Measurements from ENCODE around the gene TSPAN18. TPM values are rescaled to one million over a fixed set of nuclear protein-coding genes. Genes with fewer than 3 reads are reported as not detected.

TSPAN18 gene
- total and polyA plus RNA-seq, 8 donors = 27.2 to 85.8 (median 63.7) TPM

DNA sequence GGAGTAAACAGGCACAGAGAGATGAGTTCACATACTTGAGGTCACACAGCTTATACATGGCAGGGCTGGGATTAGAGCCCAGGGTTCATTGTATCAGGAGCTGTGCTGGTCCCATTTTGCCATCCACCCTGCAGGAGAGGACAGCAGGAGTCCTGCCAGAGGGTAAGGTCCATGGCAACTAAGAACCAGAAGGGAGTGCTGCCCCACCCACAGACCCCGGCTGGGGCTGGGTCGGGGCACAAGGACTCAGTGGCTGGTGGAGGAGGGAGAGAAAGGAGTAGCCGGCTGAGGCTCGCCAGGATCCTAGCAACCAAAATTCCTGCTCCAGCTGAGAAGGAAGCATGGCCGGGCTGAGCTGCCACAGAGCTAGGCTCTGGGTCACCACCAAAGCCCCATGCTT is 249.8 kb downstream of the TSPAN18 start:
- H3K36me3 ChIP-seq = no peaks in the 10 kb centered on the region
- H3K4me1 ChIP-seq = peaks cover 32 to 41% of the 10 kb centered on the region in 2 donors
- no peaks in the 10 kb centered on the region for H3K27me3 ChIP-seq
- ATAC-seq (no peak), DNase-seq (no peak)
- intact Hi-C loops (cut with DNase I) = no loop called here
- TF ChIP-seq, protein P1, sequence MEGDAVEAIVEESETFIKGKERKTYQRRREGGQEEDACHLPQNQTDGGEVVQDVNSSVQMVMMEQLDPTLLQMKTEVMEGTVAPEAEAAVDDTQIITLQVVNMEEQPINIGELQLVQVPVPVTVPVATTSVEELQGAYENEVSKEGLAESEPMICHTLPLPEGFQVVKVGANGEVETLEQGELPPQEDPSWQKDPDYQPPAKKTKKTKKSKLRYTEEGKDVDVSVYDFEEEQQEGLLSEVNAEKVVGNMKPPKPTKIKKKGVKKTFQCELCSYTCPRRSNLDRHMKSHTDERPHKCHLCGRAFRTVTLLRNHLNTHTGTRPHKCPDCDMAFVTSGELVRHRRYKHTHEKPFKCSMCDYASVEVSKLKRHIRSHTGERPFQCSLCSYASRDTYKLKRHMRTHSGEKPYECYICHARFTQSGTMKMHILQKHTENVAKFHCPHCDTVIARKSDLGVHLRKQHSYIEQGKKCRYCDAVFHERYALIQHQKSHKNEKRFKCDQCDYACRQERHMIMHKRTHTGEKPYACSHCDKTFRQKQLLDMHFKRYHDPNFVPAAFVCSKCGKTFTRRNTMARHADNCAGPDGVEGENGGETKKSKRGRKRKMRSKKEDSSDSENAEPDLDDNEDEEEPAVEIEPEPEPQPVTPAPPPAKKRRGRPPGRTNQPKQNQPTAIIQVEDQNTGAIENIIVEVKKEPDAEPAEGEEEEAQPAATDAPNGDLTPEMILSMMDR (IDR thresholded peaks at IDR 0.05) = no peak
- no peak overlapping the region for H3K4me3 ChIP-seq
- H3K9me3 ChIP-seq = no peaks in the 10 kb centered on the region
- no peak overlapping the region for H3K27ac ChIP-seq

DNA sequence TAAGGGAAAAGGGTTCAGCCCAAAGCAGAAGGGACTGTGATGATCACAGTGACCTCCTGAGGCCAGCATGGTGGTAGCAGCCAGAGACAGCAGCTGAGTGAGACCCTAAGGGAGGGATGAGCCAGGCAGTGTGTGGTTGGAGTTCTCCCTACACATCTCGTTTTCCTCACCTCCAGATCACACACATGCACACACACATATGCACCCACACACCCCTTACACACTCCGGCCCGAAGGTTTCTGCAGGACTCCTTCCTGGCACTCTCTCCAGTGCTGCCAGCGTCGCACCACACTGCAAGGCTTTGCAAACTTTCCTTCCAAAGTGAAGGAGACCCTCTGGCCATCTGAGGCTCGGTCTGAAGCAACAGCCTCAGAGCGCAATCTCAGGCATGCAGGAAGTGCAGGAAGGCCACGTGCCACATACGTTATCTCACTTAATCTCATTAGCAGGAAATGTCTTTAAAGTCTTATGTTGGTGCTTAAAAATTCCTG is 250.8 kb downstream of the TSPAN18 start:
- Histone ChIP-seq H3K9me3 (no peaks in the 10 kb centered on the region), H3K36me3 (no peaks in the 10 kb centered on the region), H3K4me3 (no peak overlapping the region), H3K27me3 (no peaks in the 10 kb centered on the region), H3K27ac (peak overlapping the region in 1 of 2 donors; percentile 60), H3K4me1 (peaks cover 32 to 41% of the 10 kb centered on the region in 2 donors)
- DNase-seq (peak in 3 of 4 donors; percentile 19 to 50 (median 39)), ATAC-seq (peak; percentile 31)
- TF ChIP-seq, protein P1 (IDR thresholded peaks at IDR 0.05) = peak in 1 of 2 donors; percentile 15
- intact Hi-C loops (cut with DNase I) = no loop called here

DNA sequence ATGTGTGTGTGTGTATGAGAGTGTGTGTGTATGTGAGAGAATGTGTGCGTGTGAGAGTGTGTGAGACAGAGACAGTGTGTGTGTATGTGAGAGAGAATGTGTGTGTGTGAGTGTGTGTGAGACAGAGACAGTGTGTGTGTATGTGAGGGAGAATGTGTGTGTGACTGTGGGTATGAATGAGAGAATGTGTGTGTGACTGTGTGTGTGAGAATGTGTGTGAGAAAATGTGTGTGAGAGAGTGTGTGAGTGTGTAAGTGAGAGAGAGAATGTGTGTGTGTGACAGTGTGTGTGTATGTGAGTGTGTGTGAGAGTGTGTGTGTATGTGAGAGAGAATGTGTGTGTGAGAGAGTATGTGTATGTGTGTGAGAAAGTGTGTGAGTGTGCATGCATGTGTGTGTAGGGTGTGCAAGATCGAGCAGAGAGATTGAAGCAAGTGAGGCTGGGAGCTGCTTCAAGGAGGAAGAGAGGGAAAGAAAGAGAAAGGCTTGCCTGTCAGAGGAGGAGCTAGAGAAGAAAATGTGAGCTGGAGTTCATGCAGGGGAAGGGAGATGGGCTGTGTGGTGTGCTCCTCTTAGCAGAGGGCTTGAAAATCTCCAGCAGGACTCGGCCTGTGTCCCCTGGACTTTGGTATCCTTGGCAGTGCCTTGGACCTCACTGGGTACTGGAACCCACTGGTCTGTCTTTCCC is 251.7 kb downstream of the TSPAN18 start:
- intact Hi-C loops (cut with DNase I) = no loop called here
- DNase-seq (peak in 1 of 4 donors; percentile 33), ATAC-seq (peak; percentile 43)
- no peaks in the 10 kb centered on the region for H3K27me3 ChIP-seq
- TF ChIP-seq, protein P1 (IDR thresholded peaks at IDR 0.05) = no peak
- H3K9me3 ChIP-seq = no peaks in the 10 kb centered on the region
- H3K4me1 ChIP-seq = peaks cover 32 to 41% of the 10 kb centered on the region in 2 donors
- H3K36me3 ChIP-seq = no peaks in the 10 kb centered on the region
- peak overlapping the region; percentile 48 to 60 for H3K27ac ChIP-seq
- no peak overlapping the region for H3K4me3 ChIP-seq

- H3K9me3 ChIP-seq = no peaks in the 10 kb centered on the region
- peak overlapping the region; percentile 48 to 60 for H3K27ac ChIP-seq
- H3K36me3 ChIP-seq = no peaks in the 10 kb centered on the region
- no peak overlapping the region for H3K4me3 ChIP-seq
- no peaks in the 10 kb centered on the region for H3K27me3 ChIP-seq
- TF ChIP-seq, protein P1 (IDR thresholded peaks at IDR 0.05) = no peak
- DNase-seq (peak in 3 of 4 donors; percentile 51 to 68 (median 64)), ATAC-seq (peak; percentile 67)
- peaks cover 32 to 41% of the 10 kb centered on the region in 2 donors for H3K4me1 ChIP-seq
- intact Hi-C loops (cut with DNase I) = no loop called here
These were observed 252.2 kb downstream of the TSPAN18 start for GRCh38 chr11:44978961-44979331.

GRCh38 chr11:44979543-44980399 is 253.0 kb downstream of the TSPAN18 start:
- TF ChIP-seq, protein P1 (IDR thresholded peaks at IDR 0.05) = no peak
- intact Hi-C loops (cut with DNase I) = no loop called here
- no peaks in the 10 kb centered on the region for H3K27me3 ChIP-seq
- peaks cover 32 to 41% of the 10 kb centered on the region in 2 donors for H3K4me1 ChIP-seq
- peak; percentile 71 for ATAC-seq
- H3K36me3 ChIP-seq = no peaks in the 10 kb centered on the region
- no peaks in the 10 kb centered on the region for H3K9me3 ChIP-seq
- no peak overlapping the region for H3K4me3 ChIP-seq
- DNase-seq = peak; percentile 30 to 82 (median 67)
- peak overlapping the region; percentile 48 to 60 for H3K27ac ChIP-seq
